Frontal cortex (tissue), 4 donors: ENCODE results near the gene UBA5. TPM values are rescaled to one million over a fixed set of nuclear protein-coding genes. Genes with fewer than 3 reads are reported as not detected.
A peak's percentile ranks its signal among the peaks of the same experiment; 100 is the strongest.

Experiments
- DNase-seq, 2 donors: peaks; one replicate each; pipeline ENCODE4 v3.0.0; 2012; ENCODE audit warnings: low spot score in 2 of 2
- FAIRE-seq: peaks from 2 replicates; lab custom pipeline; 2012; peaks lifted over from hg19 to GRCh38; lab: Jason Lieb, UNC
- total RNA-seq: library from RNA; depleted of rRNA; stranded (reverse); fragments of >200 nt; gene quantifications from one replicate; pipeline ENCODE4 v1.2.3, GENCODE V29; 2014
- donor health status: control.
- donor health status: control.
- donor health status: control.

Gene UBA5
- total RNA-seq, 1 donor from 2014 or later = 77.9 TPM

GRCh38 chr3:132709761-132710160, 49.6 kb downstream of the UBA5 start:
- DNase-seq (no peak), FAIRE-seq (no peak)

DNA sequence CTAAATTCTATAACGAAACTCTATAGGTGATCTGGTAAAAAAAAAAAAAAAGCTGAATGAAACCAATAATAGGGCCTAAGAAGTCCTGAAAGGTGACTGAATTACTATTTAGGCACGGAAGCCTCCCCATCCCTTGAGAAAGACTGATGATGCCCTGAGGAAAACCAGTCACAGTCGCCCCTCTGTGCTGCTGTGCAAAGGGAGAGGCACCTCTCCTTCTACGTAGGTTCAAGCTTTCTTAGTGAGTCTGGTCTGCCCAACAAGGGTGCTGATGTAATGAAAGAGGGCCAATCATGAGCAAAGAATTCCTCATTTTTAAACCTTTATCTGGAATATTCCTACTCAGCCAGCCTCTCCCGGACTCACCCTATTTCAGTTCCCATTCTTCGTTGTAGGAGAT, 50.2 kb downstream of the UBA5 start:
- FAIRE-seq = no peak
- DNase-seq = no peak

- DNase-seq (no peak), FAIRE-seq (no peak)
Observed at GRCh38 chr3:132713977-132714727, 54.0 kb downstream of the UBA5 start.

DNA sequence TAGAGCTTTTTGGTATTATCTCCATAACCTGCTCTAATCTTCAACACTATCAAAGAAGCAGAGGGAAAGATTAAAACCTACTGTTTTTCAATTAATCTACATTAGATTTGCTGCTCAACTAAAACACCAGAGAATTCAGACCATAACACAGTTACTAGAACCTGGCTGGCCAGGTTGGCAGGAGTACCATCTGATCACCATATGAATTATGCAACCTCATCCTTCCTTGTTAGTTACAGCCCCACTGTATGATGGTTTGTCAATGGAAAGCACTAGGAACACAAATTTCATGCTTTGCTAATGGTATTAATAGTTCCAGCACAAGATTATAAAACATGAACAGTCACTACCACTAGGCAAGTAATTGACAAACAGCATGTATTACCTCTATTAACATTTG, 56.2 kb downstream of the UBA5 start:
- DNase-seq (no peak), FAIRE-seq (no peak)

DNA sequence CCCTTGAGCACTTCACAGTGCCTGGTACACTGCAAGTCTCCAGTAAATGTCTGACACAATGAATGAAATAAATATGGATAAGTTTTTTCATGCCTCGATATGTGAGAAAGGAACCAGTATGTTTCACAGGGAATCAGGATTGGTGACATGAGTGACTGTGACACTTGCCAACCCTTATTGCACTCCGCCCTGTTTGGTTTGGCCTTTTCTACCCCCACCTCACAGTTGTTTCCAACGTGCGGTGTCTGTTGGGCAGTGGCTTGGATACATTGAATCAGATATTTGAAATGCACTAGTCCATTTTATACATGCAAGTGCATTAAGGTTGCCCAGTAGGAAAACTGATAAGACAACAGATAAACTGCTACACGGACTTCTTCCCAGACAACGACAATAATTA, 60.1 kb downstream of the UBA5 start:
- FAIRE-seq = no peak

DNA sequence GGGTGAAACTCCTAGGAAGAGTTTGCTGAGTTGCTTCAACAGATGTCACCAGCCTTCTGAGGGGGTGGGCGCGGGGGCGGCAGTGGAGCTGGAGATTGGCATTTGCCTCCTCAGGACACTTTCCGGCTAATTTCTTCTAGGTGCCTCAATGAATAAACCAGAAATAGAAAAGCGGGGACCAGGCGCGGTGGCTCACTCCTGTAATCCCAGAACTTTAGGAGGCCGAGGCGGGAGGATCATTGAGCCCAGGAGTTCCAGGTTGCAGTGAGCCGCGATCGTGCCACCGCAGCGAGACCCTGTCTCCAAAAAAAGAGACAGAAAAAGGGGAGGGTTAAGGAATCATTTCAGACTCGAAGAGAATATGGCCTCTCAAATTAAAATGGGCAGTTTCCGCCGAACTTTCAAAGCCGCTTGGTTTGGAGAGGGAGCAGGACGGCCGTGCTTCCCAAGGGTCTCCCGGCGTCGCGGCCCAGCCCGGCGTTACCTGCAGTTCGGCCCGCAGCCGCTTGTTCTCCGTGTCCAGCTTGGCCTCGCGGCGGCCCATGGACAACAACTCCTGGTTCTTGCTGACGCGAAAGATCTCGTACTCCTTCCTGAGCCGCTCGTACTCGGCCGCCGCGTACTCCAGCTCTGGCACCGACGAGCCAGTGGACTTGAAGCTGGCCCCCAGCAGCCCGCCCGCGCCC, 61.5 kb downstream of the UBA5 start:
- no peak for DNase-seq

More for the DNA sequence above, 60.1 kb downstream of the UBA5 start:
- no peak for DNase-seq

DNA sequence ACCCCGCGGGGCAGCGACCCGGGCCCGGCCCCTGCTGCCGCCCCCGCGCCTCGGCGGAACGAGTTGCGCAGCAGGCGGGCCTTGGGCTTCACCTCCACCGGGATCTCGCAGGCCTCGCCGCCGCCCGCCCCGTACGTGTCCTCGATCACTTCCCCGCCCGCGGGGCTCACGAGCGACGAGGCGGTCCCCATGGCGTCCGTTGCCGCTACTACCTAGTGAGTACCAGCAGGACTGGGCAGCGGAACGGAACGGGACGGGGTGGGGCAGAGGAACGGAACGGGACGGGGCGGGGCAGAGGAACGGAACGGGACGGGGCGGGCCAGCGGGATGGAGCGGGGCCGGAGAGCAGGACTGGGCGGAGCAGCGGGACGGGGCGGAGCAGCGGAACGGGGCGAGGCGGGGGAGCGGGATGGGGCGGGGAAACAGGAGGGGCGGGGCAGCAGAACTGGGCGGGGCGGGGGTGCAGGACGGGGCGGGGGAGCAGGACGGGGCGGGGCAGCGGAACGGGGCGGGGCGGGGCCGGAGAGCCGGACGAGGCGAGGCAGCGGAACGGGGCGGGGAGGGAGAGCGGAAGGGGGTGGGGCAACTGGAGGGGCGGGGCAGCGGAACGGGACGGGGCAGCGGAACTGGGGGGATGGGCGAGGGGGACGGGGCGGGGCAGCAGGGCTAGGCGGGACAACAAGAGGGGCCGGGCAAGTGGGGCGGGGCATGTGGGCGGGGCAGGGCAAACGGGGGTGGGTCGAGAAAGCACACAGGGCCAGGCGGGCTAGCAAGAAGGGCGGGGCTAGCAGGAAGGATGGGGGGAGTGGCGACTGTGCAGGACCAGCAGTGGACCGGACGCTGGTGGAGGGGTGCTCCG, 62.3 kb downstream of the UBA5 start, which contains the start of gene NPHP3:
Gene NPHP3, minus strand, starts transcription at position 245 of the 859 bp plus-strand sequence. Its CDS starts 54 bp downstream, at position 191.
- peak; percentile 95 to 96 for DNase-seq
- no peak for FAIRE-seq

More for the DNA sequence above, 61.5 kb downstream of the UBA5 start:
- FAIRE-seq = no peak

DNA sequence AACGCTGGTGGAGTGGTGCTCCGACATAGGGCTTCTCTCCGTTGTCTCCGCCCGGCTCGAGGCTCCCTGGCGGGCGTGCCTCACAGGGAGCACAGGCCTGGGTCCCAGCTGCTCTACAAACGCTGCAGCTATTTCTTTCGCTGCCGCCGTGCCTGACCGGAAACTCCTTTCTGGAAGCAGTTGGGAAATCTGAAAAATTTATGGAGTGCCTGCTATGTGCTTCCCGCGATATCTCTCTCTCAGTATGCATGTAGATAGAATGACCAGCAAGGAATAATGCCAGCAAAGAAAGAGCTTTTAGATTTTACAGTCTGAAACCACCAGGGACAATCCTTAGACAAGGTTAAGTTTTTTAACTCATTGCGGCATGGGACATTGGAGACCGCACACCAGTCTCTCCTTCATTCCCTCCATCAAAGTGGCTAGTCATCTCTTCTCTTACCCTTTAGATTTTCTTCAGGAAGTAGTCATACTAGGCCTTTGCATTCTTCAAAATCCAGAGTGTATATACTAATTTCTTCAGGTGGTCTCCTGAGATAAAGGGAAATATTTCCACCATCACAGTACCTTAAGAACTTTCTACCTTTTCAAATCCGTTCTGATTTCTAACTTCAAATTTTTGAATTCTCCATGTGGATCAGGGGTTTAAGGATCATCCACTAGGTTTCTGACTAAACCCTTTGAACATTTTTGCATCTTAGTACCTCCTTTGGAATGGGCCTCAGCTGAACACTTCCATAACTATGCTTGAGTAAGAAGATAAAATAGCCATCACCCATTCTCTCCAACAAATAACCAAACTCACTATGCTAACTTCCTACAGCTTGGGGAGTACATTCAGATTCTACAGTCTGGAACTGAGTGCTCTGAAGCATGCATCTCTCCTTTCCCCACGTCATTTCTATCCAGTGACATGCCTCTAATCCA, 63.2 kb downstream of the UBA5 start:
- DNase-seq (no peak), FAIRE-seq (no peak)

- DNase-seq (peak in 1 of 2 donors; percentile 34), FAIRE-seq (peak; percentile 43)
Observed at GRCh38 chr3:132726341-132726823, 66.3 kb downstream of the UBA5 start.

Other genes starting within 250 kb of the UBA5 start
- gene DNAJC13, start 242.8 kb upstream of the UBA5 start, total RNA-seq = 71.3 TPM
- not detected for gene ACKR4, start 63.1 kb upstream of the UBA5 start, total RNA-seq
- 37.9 TPM for gene ACAD11, start 520 bp upstream of the UBA5 start, total RNA-seq
- gene NPHP3, start 62.1 kb downstream of the UBA5 start, total RNA-seq = 14.3 TPM